ENCODE data around the gene CPTP.

Gene CPTP

GRCh38 chr1:1332031-1332755 is 7.6 kb downstream of the CPTP start:
- H3K4me3 Mint-ChIP-seq = no peak overlapping the region
- H3K9me3 Mint-ChIP-seq = no peaks in the 10 kb centered on the region
- no peaks in the 10 kb centered on the region for H3K27me3 Mint-ChIP-seq
- no peaks in the 10 kb centered on the region for H3K4me1 Mint-ChIP-seq
- no peak overlapping the region for H3K27ac Mint-ChIP-seq
- H3K36me3 Mint-ChIP-seq = no peaks in the 10 kb centered on the region

- Mint-ChIP-seq H3K36me3 (no peaks in the 10 kb centered on the region), H3K9me3 (no peaks in the 10 kb centered on the region), H3K27me3 (no peaks in the 10 kb centered on the region), H3K4me3 (no peak overlapping the region), H3K4me1 (no peaks in the 10 kb centered on the region), H3K27ac (no peak overlapping the region)
Measured at GRCh38 chr1:1332774-1333480, 8.3 kb downstream of the CPTP start.

- Mint-ChIP-seq H3K27me3 (no peaks in the 10 kb centered on the region), H3K4me1 (no peaks in the 10 kb centered on the region), H3K36me3 (no peaks in the 10 kb centered on the region), H3K9me3 (no peaks in the 10 kb centered on the region), H3K4me3 (no peak overlapping the region), H3K27ac (no peak overlapping the region)
Measured at GRCh38 chr1:1333551-1334241, 9.1 kb downstream of the CPTP start.

- Mint-ChIP-seq H3K36me3 (no peaks in the 10 kb centered on the region), H3K4me1 (no peaks in the 10 kb centered on the region), H3K4me3 (no peak overlapping the region), H3K9me3 (no peaks in the 10 kb centered on the region), H3K27me3 (no peaks in the 10 kb centered on the region), H3K27ac (no peak overlapping the region)
Measured at GRCh38 chr1:1334835-1335234, 10.2 kb downstream of the CPTP start.

- Mint-ChIP-seq H3K4me1 (no peaks in the 10 kb centered on the region), H3K36me3 (no peaks in the 10 kb centered on the region), H3K4me3 (no peak overlapping the region), H3K27ac (no peak overlapping the region), H3K9me3 (no peaks in the 10 kb centered on the region), H3K27me3 (no peaks in the 10 kb centered on the region)
Measured at GRCh38 chr1:1335283-1335682, 10.7 kb downstream of the CPTP start.

- no peak overlapping the region for H3K4me3 Mint-ChIP-seq
- H3K27me3 Mint-ChIP-seq = no peaks in the 10 kb centered on the region
- no peaks in the 10 kb centered on the region for H3K4me1 Mint-ChIP-seq
- no peaks in the 10 kb centered on the region for H3K36me3 Mint-ChIP-seq
- H3K27ac Mint-ChIP-seq = no peak overlapping the region
- H3K9me3 Mint-ChIP-seq = no peaks in the 10 kb centered on the region
Measured at GRCh38 chr1:1335792-1336248, 11.2 kb downstream of the CPTP start.

GRCh38 chr1:1336446-1336845 is 11.8 kb downstream of the CPTP start:
- Mint-ChIP-seq H3K36me3 (no peaks in the 10 kb centered on the region), H3K27ac (no peak overlapping the region), H3K4me1 (no peaks in the 10 kb centered on the region)

GRCh38 chr1:1336931-1337792 is 12.6 kb downstream of the CPTP start:
- Mint-ChIP-seq H3K27ac (no peak overlapping the region), H3K4me3 (no peak overlapping the region), H3K27me3 (no peaks in the 10 kb centered on the region), H3K4me1 (no peaks in the 10 kb centered on the region), H3K36me3 (no peaks in the 10 kb centered on the region), H3K9me3 (no peaks in the 10 kb centered on the region)

More at GRCh38 chr1:1336446-1336845, 11.8 kb downstream of the CPTP start:
- Mint-ChIP-seq H3K27me3 (no peaks in the 10 kb centered on the region), H3K4me3 (no peak overlapping the region), H3K9me3 (no peaks in the 10 kb centered on the region)

GRCh38 chr1:1337793-1338147 is 13.2 kb downstream of the CPTP start:
- Mint-ChIP-seq H3K27me3 (no peaks in the 10 kb centered on the region), H3K36me3 (no peaks in the 10 kb centered on the region), H3K9me3 (no peaks in the 10 kb centered on the region), H3K4me1 (no peaks in the 10 kb centered on the region), H3K27ac (no peak overlapping the region), H3K4me3 (no peak overlapping the region)

GRCh38 chr1:1338278-1338677 is 13.7 kb downstream of the CPTP start:
- H3K27me3 Mint-ChIP-seq = no peaks in the 10 kb centered on the region
- H3K36me3 Mint-ChIP-seq = no peaks in the 10 kb centered on the region

GRCh38 chr1:1340185-1340584 is 15.6 kb downstream of the CPTP start:
- Mint-ChIP-seq H3K4me1 (no peaks in the 10 kb centered on the region), H3K27ac (no peak overlapping the region), H3K36me3 (no peaks in the 10 kb centered on the region), H3K4me3 (no peak overlapping the region), H3K27me3 (no peaks in the 10 kb centered on the region), H3K9me3 (no peaks in the 10 kb centered on the region)

More at GRCh38 chr1:1338278-1338677, 13.7 kb downstream of the CPTP start:
- Mint-ChIP-seq H3K4me3 (no peak overlapping the region), H3K27ac (no peak overlapping the region), H3K9me3 (no peaks in the 10 kb centered on the region), H3K4me1 (no peaks in the 10 kb centered on the region)

- no peak overlapping the region for H3K4me3 Mint-ChIP-seq
- H3K4me1 Mint-ChIP-seq = no peaks in the 10 kb centered on the region
- H3K27me3 Mint-ChIP-seq = no peaks in the 10 kb centered on the region
- no peaks in the 10 kb centered on the region for H3K9me3 Mint-ChIP-seq
- H3K27ac Mint-ChIP-seq = no peak overlapping the region
- no peaks in the 10 kb centered on the region for H3K36me3 Mint-ChIP-seq
Measured at GRCh38 chr1:1340791-1341548, 16.4 kb downstream of the CPTP start.

GRCh38 chr1:1341549-1342021 is 17.0 kb downstream of the CPTP start:
- peaks cover 3% of the 10 kb centered on the region for H3K4me1 Mint-ChIP-seq
- H3K27me3 Mint-ChIP-seq = no peaks in the 10 kb centered on the region
- H3K4me3 Mint-ChIP-seq = no peak overlapping the region
- no peaks in the 10 kb centered on the region for H3K36me3 Mint-ChIP-seq
- no peak overlapping the region for H3K27ac Mint-ChIP-seq
- H3K9me3 Mint-ChIP-seq = no peaks in the 10 kb centered on the region

GRCh38 chr1:1342061-1342562 is 17.5 kb downstream of the CPTP start:
- Mint-ChIP-seq H3K27ac (no peak overlapping the region), H3K36me3 (no peaks in the 10 kb centered on the region), H3K27me3 (no peaks in the 10 kb centered on the region), H3K4me3 (no peak overlapping the region), H3K9me3 (no peaks in the 10 kb centered on the region), H3K4me1 (peaks cover 8% of the 10 kb centered on the region)
